GM19397 (cell line): ENCODE measurements around the gene APOC3.

Experiments
- ATAC-seq: cut with Tn5 transposase; IDR thresholded peaks from one replicate; pipeline ENCODE4 v1.9.1; 2021; ENCODE audit warnings: mild to moderate bottlenecking, moderate library complexity; ENCODE audit not compliant: unreplicated experiment

Gene APOC3

GRCh38 chr11:116829525-116830183 lies at the start of gene APOC3:
TSS of gene APOC3 (plus strand) at chr11:116829907. CDS start at chr11:116830583, 676 bp downstream.
- ATAC-seq, result no peak

GRCh38 chr11:116782728-116783127 lies 47.0 kb upstream of the APOC3 start:
- no peak for ATAC-seq

GRCh38 chr11:116786326-116786725 lies 43.4 kb upstream of the APOC3 start:
- no peak for ATAC-seq

- no peak for ATAC-seq
These were observed 42.7 kb upstream of the APOC3 start for GRCh38 chr11:116786966-116787365.

GRCh38 chr11:116787436-116787785 lies 42.3 kb upstream of the APOC3 start:
- no peak for ATAC-seq

GRCh38 chr11:116787786-116788486 lies 41.8 kb upstream of the APOC3 start, which contains the start of gene ZPR1:
TSS of gene ZPR1 (minus strand) at chr11:116788023. CDS start at chr11:116787990, 33 bp downstream.
- ATAC-seq, result peak; percentile 94

GRCh38 chr11:116788534-116788933 lies 41.2 kb upstream of the APOC3 start:
- ATAC-seq, result no peak

GRCh38 chr11:116788975-116789374 lies 40.7 kb upstream of the APOC3 start:
- ATAC-seq, result no peak

GRCh38 chr11:116790167-116791001 lies 39.3 kb upstream of the APOC3 start:
- no peak for ATAC-seq

GRCh38 chr11:116791002-116791812 lies 38.5 kb upstream of the APOC3 start:
- no peak for ATAC-seq

- no peak for ATAC-seq
These were observed 37.9 kb upstream of the APOC3 start, which contains the start of gene APOA5 for GRCh38 chr11:116791813-116792143. TSS of gene APOA5 (minus strand) at chr11:116791879. CDS start at chr11:116791860, 19 bp downstream.

- no peak for ATAC-seq
These were observed 37.4 kb upstream of the APOC3 start for GRCh38 chr11:116792144-116792868.

- no peak for ATAC-seq
These were observed 36.6 kb upstream of the APOC3 start for GRCh38 chr11:116792869-116793771.

GRCh38 chr11:116793772-116794097 lies 36.0 kb upstream of the APOC3 start:
- no peak for ATAC-seq

- no peak for ATAC-seq
These were observed 34.9 kb upstream of the APOC3 start for GRCh38 chr11:116794851-116795250.

GRCh38 chr11:116796548-116796947 lies 33.2 kb upstream of the APOC3 start:
- no peak for ATAC-seq

GRCh38 chr11:116797816-116798215 lies 31.9 kb upstream of the APOC3 start:
- ATAC-seq, result no peak

- ATAC-seq, result no peak
These were observed 31.3 kb upstream of the APOC3 start for GRCh38 chr11:116798368-116798767.

GRCh38 chr11:116800610-116801009 lies 29.1 kb upstream of the APOC3 start:
- no peak for ATAC-seq
